Fibroblast of skin of abdomen (primary cell): ENCODE results near the gene SCN3B.
A peak's percentile ranks its signal among the peaks of the same experiment; 100 is the strongest.

Experiments used
- DNase-seq: peaks from one replicate; pipeline ENCODE4 v3.0.0-alpha.2; 2013

Gene SCN3B

DNA sequence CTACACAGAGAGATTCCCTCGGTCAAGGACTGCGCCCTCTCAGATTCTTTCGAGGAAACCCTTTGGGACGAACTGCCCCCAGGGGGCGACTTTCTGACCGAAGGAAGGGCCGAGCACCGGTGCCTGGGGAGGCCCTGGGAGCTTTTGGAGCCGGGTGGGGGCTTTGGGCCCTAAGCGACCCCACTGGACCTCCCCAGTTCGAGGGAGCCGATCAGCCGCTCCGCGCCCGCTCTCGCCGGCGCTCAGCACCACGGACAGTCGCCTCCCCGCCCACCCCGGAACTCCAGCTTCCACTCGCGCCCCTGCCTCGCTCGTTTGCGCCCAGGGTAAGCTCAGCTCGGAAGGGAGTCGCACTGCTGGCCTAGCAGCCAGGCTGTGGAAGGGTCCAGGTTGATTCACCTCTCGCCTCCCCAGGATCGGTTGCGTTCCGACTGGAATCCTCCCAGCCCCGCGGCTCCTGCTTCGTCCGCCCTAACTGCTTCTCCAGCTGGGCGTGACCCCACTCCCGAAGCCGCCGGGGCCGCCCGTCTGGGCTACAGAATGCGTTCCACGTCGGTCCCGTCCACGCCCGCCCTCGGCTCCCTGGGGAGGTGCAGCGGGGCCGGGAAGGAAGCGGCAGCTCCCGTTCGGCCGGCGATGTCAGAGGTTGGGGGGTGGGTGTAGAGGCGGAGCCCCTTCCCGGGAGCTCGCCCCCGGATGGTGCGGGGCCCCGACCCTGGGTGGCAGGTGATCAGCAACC is 428 bp downstream of the SCN3B start:
- DNase-seq, result peak; percentile 26

GRCh38 chr11:123653483-123653826 is 969 bp downstream of the SCN3B start:
- no peak for DNase-seq

DNA sequence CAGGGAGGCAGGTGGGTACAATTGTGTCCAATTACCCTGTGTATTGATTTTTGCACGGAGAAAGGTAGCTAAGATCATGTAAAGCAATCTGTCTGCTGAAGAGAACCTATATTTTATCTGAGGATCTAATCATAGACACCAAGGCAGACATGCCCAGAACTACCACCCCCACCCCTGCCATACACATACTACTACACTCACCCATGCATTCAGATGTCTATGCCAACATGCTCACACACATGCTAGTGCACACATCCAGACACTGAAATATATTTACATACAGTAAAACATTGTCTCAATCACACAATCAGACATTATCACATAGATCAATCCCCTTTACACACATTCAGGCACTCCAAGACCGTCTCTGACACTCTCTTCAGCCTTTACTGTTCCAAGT is 1.8 kb downstream of the SCN3B start:
- DNase-seq, result no peak

DNA sequence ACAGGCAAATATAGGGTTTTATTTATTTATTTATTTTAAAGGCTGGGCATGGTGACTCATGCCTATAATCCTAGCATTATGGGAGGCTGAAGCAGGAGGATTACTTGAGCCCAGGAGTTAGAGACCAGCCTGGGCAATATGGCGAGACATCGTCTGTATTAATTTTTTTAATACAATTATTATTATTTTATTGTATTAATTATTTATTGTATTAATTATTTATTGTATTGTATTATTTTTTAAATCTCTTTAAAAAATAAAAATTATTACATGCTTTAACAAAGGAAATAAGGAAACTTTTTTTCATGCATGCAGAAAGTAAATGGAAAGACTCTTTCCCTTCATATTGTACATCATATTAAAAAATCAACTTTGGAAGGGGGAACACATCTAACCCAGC is 3.5 kb downstream of the SCN3B start:
- DNase-seq, result no peak

- DNase-seq, result no peak
Measured at GRCh38 chr11:123645286-123645975, 9.0 kb downstream of the SCN3B start.

- DNase-seq, result no peak
Measured at GRCh38 chr11:123642435-123642834, 12.0 kb downstream of the SCN3B start.

DNA sequence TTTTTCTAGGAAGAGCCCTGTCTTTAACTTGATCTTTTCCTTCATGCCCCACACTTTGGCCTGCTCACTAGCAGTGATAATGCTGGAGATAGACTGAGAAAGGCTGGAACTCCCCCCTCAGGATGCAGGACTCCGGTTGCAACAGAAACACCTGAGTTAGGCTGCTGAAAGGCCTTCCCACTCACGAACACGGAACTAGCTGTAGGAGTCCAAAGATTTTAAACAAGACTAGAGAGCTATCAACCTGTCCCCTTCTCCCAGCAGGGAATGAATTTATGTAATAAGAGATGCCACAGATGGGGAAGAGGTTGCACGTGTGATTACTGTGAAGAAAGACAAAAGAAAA is 13.0 kb downstream of the SCN3B start:
- no peak for DNase-seq

- peak; percentile 16 for DNase-seq
Measured at GRCh38 chr11:123640677-123641494, 13.5 kb downstream of the SCN3B start.

DNA sequence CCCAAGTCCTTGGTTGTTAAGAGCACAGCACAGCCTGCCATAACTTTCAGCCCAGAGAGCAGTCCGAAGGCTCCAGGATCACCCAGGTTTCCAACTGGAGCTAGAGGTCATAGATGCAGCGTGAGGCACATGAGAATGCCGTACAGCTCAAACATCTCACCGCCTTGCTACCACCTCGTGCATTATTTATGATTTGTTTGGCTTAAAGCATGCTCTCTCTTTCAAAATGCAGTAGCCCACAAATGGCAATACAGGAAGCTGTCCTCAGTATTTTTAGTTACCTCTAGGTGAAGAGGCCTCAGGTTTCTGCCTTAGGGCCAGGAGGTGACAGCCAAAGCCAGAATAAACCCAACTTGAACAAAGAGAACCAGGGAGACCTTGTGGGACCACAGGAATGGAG is 14.4 kb downstream of the SCN3B start:
- DNase-seq, result no peak

- no peak for DNase-seq
Measured at GRCh38 chr11:123630126-123630608, 24.3 kb downstream of the SCN3B start.

- DNase-seq, result peak; percentile 51
Measured at GRCh38 chr11:123628936-123629683, 25.3 kb downstream of the SCN3B start.

- DNase-seq, result no peak
Measured at GRCh38 chr11:123624974-123625373, 29.4 kb downstream of the SCN3B start.

DNA sequence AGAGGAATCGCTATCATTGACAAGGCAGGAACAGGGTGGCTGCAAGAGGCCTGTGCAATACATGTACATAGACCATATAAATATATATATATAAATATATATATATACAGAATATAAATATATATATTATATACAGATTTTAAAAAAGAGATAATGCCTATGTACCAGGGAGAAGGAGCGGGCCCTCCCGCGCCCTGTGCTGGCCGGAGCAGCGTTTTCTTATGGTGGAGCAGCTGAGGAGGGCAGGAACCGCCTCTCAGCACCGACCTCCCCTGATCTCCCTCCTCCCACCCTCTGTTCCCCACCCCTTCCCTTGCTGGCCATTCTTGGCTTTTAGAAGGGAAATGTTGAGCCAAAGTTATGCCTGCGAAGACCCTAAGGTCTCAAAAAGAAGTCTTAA is 31.8 kb downstream of the SCN3B start:
- DNase-seq, result no peak

DNA sequence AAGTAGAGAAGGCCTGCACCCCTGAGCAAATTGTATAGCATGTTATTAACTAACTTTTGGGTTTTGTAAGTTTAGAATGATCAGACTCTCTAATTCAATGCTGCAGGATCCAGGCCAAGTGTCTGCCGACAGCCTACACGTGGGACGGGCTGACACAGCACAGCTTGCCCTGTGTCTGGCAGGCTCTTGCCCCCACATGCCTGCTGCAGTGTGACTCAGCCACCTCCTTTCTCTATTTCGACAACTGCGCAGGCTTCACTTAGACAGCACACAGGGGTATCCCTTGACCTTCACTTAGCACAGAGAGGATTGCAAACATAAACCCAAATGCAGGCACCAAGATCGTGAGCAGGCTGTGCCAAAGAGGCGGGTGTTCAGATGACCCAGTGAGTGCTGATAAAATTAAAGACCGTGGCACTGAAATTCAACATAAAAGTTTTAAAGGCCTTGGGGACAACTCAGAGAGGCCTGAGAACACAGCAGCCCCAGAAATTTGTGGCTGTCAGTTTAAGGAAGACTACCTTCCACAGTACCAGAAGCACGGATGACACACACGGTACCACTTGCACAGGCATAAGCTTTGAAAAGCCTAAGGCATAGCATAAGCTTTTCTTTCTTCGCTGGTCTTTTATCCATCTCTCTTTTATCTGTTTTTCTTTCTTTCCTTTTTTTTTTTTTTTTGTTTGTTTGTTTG is 37.8 kb downstream of the SCN3B start:
- DNase-seq, result peak; percentile 50

DNA sequence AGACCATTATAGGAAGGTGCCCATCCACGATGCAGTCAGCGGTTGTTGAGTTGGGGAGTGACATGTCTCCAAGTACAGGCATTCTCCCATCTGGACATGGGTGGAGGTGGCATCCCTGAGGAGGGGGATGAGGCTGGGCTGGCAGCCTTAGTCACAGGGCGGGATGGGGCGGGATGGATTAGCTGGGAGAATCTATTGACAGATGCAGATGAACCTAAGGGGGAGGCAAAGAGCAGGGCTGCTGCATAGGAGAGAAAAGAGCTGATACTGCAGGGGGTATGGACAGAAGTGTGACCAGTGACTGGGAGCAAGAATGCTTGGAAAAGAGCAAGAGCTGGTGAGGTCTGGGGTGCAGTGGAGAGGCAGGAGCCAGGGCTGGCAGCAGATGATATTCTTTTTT is 42.7 kb downstream of the SCN3B start:
- no peak for DNase-seq

- DNase-seq, result no peak
Measured at GRCh38 chr11:123608945-123609344, 45.5 kb downstream of the SCN3B start.

DNA sequence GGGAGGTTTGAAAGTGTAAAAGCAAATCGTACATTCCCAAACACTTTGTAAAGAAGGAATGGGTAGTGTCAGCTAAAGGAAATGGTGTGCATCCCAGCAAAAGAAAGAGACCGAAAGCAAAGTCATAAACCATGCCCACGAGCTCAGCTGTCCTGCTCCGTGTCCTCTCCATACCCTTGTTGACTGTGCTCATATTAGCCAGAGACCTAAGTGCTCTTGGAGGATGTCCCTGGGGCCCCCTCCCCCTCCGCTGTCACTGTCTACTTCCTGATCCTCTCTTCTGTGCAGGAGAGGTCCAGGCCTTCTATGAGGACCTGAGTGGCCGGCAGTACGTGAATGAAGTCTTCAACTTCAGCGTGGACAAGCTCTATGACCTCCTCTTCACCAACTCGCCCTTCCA is 46.1 kb downstream of the SCN3B start:
- no peak for DNase-seq

DNA sequence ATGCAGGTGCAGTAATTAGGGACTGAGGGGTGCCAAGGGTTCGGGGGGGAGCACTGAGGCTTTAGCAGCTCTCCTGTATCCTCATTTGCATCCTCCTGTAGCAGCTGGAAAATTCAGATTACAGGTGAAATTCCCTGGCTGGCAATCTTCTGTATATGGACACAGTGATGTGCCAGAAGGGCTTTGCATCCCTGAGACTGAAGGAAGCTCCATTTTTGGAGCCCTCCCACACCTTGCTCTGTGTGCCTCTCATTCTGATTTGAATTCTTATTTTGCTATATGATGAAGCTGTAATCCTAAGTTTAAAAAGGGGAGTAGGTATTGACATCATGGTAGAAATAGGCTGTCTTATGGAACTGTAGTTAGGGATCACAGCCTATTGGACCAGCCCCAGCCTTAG is 46.6 kb downstream of the SCN3B start:
- DNase-seq, result no peak

- no peak for DNase-seq
Measured at GRCh38 chr11:123603666-123604065, 50.8 kb downstream of the SCN3B start.

- no peak for DNase-seq
Measured at GRCh38 chr11:123601743-123602142, 52.7 kb downstream of the SCN3B start.

DNA sequence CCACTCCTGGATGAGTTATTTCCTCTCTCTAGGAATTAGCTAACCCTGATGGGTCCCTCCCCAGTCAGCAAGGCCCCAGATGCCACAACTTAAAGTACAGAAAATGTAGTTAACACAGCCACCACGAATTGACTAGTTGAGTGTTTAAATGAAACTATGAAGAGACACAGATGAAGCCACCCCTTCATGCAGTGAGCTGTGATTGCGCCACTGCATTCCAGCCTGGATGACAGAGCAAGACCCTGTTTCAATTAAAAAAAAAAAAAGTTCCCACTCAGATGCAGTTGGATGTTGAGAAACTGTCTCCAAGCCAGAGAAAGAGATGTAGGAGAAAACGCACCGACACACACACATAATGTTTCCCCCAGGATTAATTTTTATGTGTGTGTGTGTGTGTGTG is 53.3 kb downstream of the SCN3B start:
- peak; percentile 85 for DNase-seq

GRCh38 chr11:123597859-123598258 is 56.6 kb downstream of the SCN3B start:
- DNase-seq, result no peak
